ENCODE measurements around the gene MSH3. TPM values are rescaled to one million over a fixed set of nuclear protein-coding genes. Genes with fewer than 3 reads are reported as not detected.

Gene MSH3
- total and polyA plus RNA-seq, 8 donors: 2.3 to 25.5 (median 9.9) TPM

- Histone ChIP-seq H3K4me1 (peaks cover 0 to 3% (median 0%) of the 10 kb centered on the region in 4 donors), H3K27ac (no peak overlapping the region), H3K9me3 (no peaks in the 10 kb centered on the region), H3K36me3 (peaks cover 3 to 69% (median 51%) of the 10 kb centered on the region in 4 donors), H3K4me3 (no peak overlapping the region), H3K27me3 (no peaks in the 10 kb centered on the region)
- WGBS, 5 donors: 84 to 97% (median 95%) methylated on average over 3 of the region's 3 CpGs
- no peak for TF ChIP-seq POLR2AphosphoS5 (IDR thresholded peaks at IDR 0.05)
- intact Hi-C loops (cut with DNase I; ENCODE audit: low total_unique reads): no loop called here
- no peak for DNase-seq
These were observed 93.5 kb downstream of the MSH3 start for GRCh38 chr5:80747922-80748321.

DNA sequence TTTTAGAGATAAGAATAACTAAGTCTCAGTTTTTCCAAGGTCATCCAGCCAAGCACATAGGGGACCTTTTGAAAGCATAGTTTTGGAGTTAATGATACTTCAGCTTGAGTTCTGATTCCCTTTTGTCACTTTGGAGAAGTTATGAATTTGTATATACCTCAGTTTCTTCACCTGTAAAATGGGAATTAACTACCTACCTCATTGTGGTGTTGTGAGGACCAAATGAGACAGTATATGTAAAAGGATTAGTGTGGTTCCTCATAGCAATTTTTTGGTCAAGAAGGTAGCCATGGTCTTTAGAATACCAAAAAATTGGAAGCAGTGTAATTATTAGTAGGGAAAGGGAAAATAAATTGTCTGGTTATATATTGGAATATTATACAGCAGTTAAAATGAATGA lies 98.0 kb downstream of the MSH3 start:
- TF ChIP-seq POLR2A (IDR thresholded peaks at IDR 0.05) (no peak), EP300 (IDR thresholded peaks at IDR 0.05) (no peak), POLR2AphosphoS5 (IDR thresholded peaks at IDR 0.05) (no peak), CTCF (IDR thresholded peaks at IDR 0.05) (no peak)
- H3K4me1 ChIP-seq: peaks cover 0 to 27% (median 3%) of the 10 kb centered on the region in 4 donors
- intact Hi-C loops (cut with DNase I; ENCODE audit: low total_unique reads): no loop called here
- peaks cover 0 to 28% (median 18%) of the 10 kb centered on the region in 4 donors for H3K36me3 ChIP-seq
- no peak overlapping the region for H3K27ac ChIP-seq
- H3K27me3 ChIP-seq: no peaks in the 10 kb centered on the region
- no peak overlapping the region for H3K4me3 ChIP-seq
- H3K9me3 ChIP-seq: no peaks in the 10 kb centered on the region
- DNase-seq: no peak

- Histone ChIP-seq H3K36me3 (peaks cover 0 to 21% (median 15%) of the 10 kb centered on the region in 4 donors), H3K4me3 (no peak overlapping the region), H3K9me3 (no peaks in the 10 kb centered on the region), H3K27ac (no peak overlapping the region), H3K4me1 (peaks cover 0 to 27% (median 3%) of the 10 kb centered on the region in 4 donors), H3K27me3 (no peaks in the 10 kb centered on the region)
- TF ChIP-seq POLR2AphosphoS5 (IDR thresholded peaks at IDR 0.05) (no peak), POLR2A (IDR thresholded peaks at IDR 0.05) (no peak), EP300 (IDR thresholded peaks at IDR 0.05) (no peak), CTCF (IDR thresholded peaks at IDR 0.05) (no peak)
- 33 to 75% (median 59%) methylated on average over 4 of the region's 4 CpGs for WGBS, 5 donors
- peak in 1 of 2 donors; percentile 6 for DNase-seq
- intact Hi-C loops (cut with DNase I; ENCODE audit: low total_unique reads): no loop called here
These were observed 99.3 kb downstream of the MSH3 start for GRCh38 chr5:80753712-80754111.

DNA sequence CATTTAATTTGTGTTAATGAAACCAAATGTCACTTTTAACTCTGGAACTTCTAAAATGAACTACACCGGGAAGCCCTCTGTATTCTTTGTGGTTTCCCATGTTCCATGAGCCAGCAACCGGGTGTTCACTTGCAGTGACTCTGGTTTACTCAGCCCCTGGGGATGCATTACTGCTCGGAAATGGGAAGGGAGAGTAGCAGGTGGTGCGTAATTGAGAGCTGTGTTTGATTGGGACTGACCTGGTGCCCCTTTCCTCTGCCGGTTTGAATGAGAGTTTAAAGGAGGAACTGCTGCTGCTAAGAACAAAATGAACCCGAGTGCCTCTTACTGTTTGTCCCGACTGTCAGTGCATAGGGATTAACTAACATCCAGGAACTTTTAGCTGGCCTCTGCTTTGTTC lies 100.4 kb downstream of the MSH3 start:
- TF ChIP-seq CTCF (IDR thresholded peaks at IDR 0.05) (no peak), POLR2A (IDR thresholded peaks at IDR 0.05) (no peak), EP300 (IDR thresholded peaks at IDR 0.05) (no peak), POLR2AphosphoS5 (IDR thresholded peaks at IDR 0.05) (no peak)
- intact Hi-C loops (cut with DNase I; ENCODE audit: low total_unique reads): no loop called here
- no peak overlapping the region for H3K4me3 ChIP-seq
- 37 to 69% (median 49%) methylated on average over 7 of the region's 7 CpGs for WGBS, 5 donors
- peak in 1 of 2 donors; percentile 33 for DNase-seq
- H3K27ac ChIP-seq: peak overlapping the region in 2 of 5 donors; percentile 21 to 29
- no peaks in the 10 kb centered on the region for H3K9me3 ChIP-seq
- peaks cover 0 to 27% (median 3%) of the 10 kb centered on the region in 4 donors for H3K4me1 ChIP-seq
- peaks cover 0 to 13% (median 10%) of the 10 kb centered on the region in 4 donors for H3K36me3 ChIP-seq
- no peaks in the 10 kb centered on the region for H3K27me3 ChIP-seq

DNA sequence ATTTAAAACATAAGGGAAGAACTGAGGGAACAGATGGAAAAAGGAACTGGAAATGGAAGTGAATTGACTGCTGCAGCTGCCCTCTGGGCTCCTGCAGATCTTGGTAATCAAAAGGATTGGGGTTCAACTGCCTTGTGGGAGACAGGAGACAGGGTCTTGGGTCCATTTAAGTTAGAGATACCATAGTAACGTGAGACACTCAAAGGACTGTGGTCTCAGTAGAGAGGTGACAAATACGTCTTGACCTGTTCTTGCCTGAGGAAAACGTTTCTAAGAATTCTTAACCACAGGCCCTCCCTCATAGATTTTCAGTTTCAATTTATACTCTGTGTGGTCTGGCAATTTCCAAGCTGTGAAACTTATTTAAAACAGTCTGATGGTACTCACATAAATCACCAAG lies 101.2 kb downstream of the MSH3 start:
- peaks cover 0 to 24% (median 3%) of the 10 kb centered on the region in 4 donors for H3K4me1 ChIP-seq
- peak in 1 of 2 donors; percentile 16 for DNase-seq
- no peaks in the 10 kb centered on the region for H3K9me3 ChIP-seq
- H3K27ac ChIP-seq: peak overlapping the region in 2 of 5 donors; percentile 21 to 29
- WGBS, 5 donors: 50 to 75% (median 70%) methylated on average over 3 of the region's 3 CpGs
- intact Hi-C loops (cut with DNase I; ENCODE audit: low total_unique reads): no loop called here
- peaks cover 0 to 13% (median 10%) of the 10 kb centered on the region in 4 donors for H3K36me3 ChIP-seq
- TF ChIP-seq POLR2AphosphoS5 (IDR thresholded peaks at IDR 0.05) (no peak), EP300 (IDR thresholded peaks at IDR 0.05) (no peak), CTCF (IDR thresholded peaks at IDR 0.05) (no peak), POLR2A (IDR thresholded peaks at IDR 0.05) (no peak)
- no peak overlapping the region for H3K4me3 ChIP-seq
- no peaks in the 10 kb centered on the region for H3K27me3 ChIP-seq

All from stomach (tissue), 9 donors.